HUDEP-2 (cell line): ENCODE results near the gene PEMT.
"Not testable (repeated sequence)": the region's sequence is repeated elsewhere in the genome, so short reads cannot be mapped to it uniquely, and the experiment has no call there.

Experiments used
- DNase-seq, 76 experiments: peaks; one replicate each; lab custom pipeline; 2025; ENCODE audit not compliant: unreplicated experiment in 76 of 76; lab: John Stamatoyannopoulos, UW

The PEMT gene

GRCh38 chr17:17493249-17493985 is 98.1 kb downstream of the PEMT start:
- peak in 35 of 76 experiments; percentile 9 to 57 (median 26) for DNase-seq

- no peak for DNase-seq
Observed at GRCh38 chr17:17492571-17492970, 98.9 kb downstream of the PEMT start.

GRCh38 chr17:17492085-17492484 is 99.4 kb downstream of the PEMT start:
- no peak for DNase-seq

GRCh38 chr17:17491546-17491988 is 99.9 kb downstream of the PEMT start:
- DNase-seq = no peak

GRCh38 chr17:17491031-17491471 is 100.5 kb downstream of the PEMT start:
- DNase-seq = no peak

GRCh38 chr17:17487998-17488397 is 103.5 kb downstream of the PEMT start:
- no peak for DNase-seq

GRCh38 chr17:17486416-17486815 is 105.1 kb downstream of the PEMT start:
- DNase-seq = not testable (repeated sequence)

GRCh38 chr17:17485420-17485819 is 106.1 kb downstream of the PEMT start:
- DNase-seq = no peak

GRCh38 chr17:17484451-17484899 is 107.0 kb downstream of the PEMT start:
- no peak for DNase-seq

- DNase-seq = no peak
Observed at GRCh38 chr17:17481860-17482259, 109.6 kb downstream of the PEMT start.

- DNase-seq = no peak
Observed at GRCh38 chr17:17480593-17481148, 110.8 kb downstream of the PEMT start.

- DNase-seq = no peak
Observed at GRCh38 chr17:17479209-17479608, 112.3 kb downstream of the PEMT start.

- peak in 72 of 76 experiments; percentile 32 to 92 (median 83) for DNase-seq
Observed at GRCh38 chr17:17476865-17477467, 114.5 kb downstream of the PEMT start, which contains the start of gene MED9. TSS of gene MED9 (plus strand) at chr17:17477000. CDS start at chr17:17477042, 42 bp downstream.

- no peak for DNase-seq
Observed at GRCh38 chr17:17474341-17474740, 117.2 kb downstream of the PEMT start.

GRCh38 chr17:17472333-17472920 is 119.1 kb downstream of the PEMT start:
- DNase-seq = no peak

GRCh38 chr17:17469996-17470395 is 121.5 kb downstream of the PEMT start:
- DNase-seq = no peak

GRCh38 chr17:17469358-17469757 is 122.2 kb downstream of the PEMT start:
- DNase-seq = no peak

- DNase-seq = no peak
Observed at GRCh38 chr17:17468217-17469010, 123.1 kb downstream of the PEMT start.

GRCh38 chr17:17467720-17468119 is 123.8 kb downstream of the PEMT start:
- DNase-seq = peak in 23 of 76 experiments; percentile 6 to 67 (median 31)

GRCh38 chr17:17467016-17467415 is 124.5 kb downstream of the PEMT start:
- DNase-seq = no peak
